B cell (primary cell): Measurements from ENCODE around the gene ARL4C. TPM values are rescaled to one million over a fixed set of nuclear protein-coding genes. Genes with fewer than 3 reads are reported as not detected.
A peak's percentile ranks its signal among the peaks of the same experiment; 100 is the strongest.

Experiments
- ATAC-seq: fragments of 200-7000 bp; cut with Tn5 transposase; one replicate; pipeline ENCODE4 v1.10.0; 2021; ENCODE audit warnings: low read depth, mild to moderate bottlenecking, moderate number of reproducible peaks, moderate library complexity
- CTCF ChIA-PET: fragments of 350-600 bp; sonication (Branson Sonifier 250); formaldehyde crosslinking; loops from one replicate; lab custom pipeline; 2021; ENCODE audit warnings: antibody characterized with exemption, inconsistent platforms; lab: Charles Lee
- POLR2A ChIA-PET: fragments of 350-600 bp; sonication (Branson Sonifier 250); formaldehyde crosslinking; loops from one replicate; lab custom pipeline; 2021; ENCODE audit warnings: antibody characterized with exemption; lab: Charles Lee
- DNase-seq: peaks from one replicate; pipeline ENCODE4 v3.0.0; 2013
- H2AFZ ChIP-seq: 2 replicates; pipeline ENCODE4 v1.6.1; 2012; ENCODE audit warnings: mild to moderate bottlenecking, low read depth, low read length; ENCODE audit not compliant: insufficient read depth, poor library complexity, severe bottlenecking
- H3K27ac ChIP-seq, 2 donors: 1 replicate in 1 of 2; 2 replicates in 1 of 2; pipeline ENCODE4 v1.5.1; 2012 to 2013; ENCODE audit warnings: low read length in 2 of 2, mild to moderate bottlenecking in 2 of 2, moderate library complexity in 1 of 2
- H3K27me3 ChIP-seq, 4 experiments: fragments of 200-600 bp in 1 of 4; sonication (generic) in 1 of 4; replicated peaks in 1 of 4; 1 replicate in 2 of 4; 2 replicates in 2 of 4; pipeline versions ENCODE4 v1.6.1 to v1.7.0; 2013 to 2016; ENCODE audit warnings: low read length in 3 of 4, mild to moderate bottlenecking in 2 of 4, mixed read lengths in 1 of 4, moderate library complexity in 1 of 4; ENCODE audit not compliant: insufficient read depth in 4 of 4, control insufficient read depth in 3 of 4; ENCODE audit errors: control extremely low read depth in 1 of 4
- H3K36me3 ChIP-seq, 2 experiments: replicated peaks in 1 of 2; 1 replicate in 1 of 2; 2 replicates in 1 of 2; pipeline versions ENCODE4 v1.6.1 to v1.7.1; 2013; ENCODE audit warnings: low read length in 1 of 2; ENCODE audit not compliant: insufficient read depth in 2 of 2, control insufficient read depth in 1 of 2; ENCODE audit errors: control extremely low read depth in 1 of 2, extremely low read depth in 1 of 2
- H3K4me1 ChIP-seq, 2 donors: fragments of 200-600 bp in 1 of 2; sonication (generic) in 1 of 2; 1 replicate in 1 of 2; 2 replicates in 1 of 2; pipeline versions ENCODE4 v1.5.1 to v1.6.1; 2013 to 2017; ENCODE audit warnings: low read length in 2 of 2; ENCODE audit not compliant: control insufficient read depth in 2 of 2, insufficient read depth in 2 of 2
- H3K4me2 ChIP-seq: replicated peaks from 2 replicates; pipeline ENCODE3; 2012; ENCODE audit warnings: mild to moderate bottlenecking, low read depth, low read length; ENCODE audit not compliant: poor library complexity, severe bottlenecking
- H3K4me3 ChIP-seq, 5 experiments: fragments of 200-600 bp in 1 of 5; sonication (generic) in 1 of 5; 1 replicate in 3 of 5; 2 replicates in 2 of 5; pipeline versions ENCODE4 v1.5.1 to v1.7.0; 2011 to 2016; ENCODE audit warnings: low read length in 4 of 5, mild to moderate bottlenecking in 4 of 5, low read depth in 2 of 5, control low read depth in 1 of 5, moderate library complexity in 1 of 5; ENCODE audit not compliant: insufficient read depth in 1 of 5; ENCODE audit errors: control extremely low read depth in 1 of 5, extremely low read depth in 1 of 5
- H3K79me2 ChIP-seq: fragments of 200-600 bp; sonication (generic); one replicate; pipeline ENCODE4 v1.6.0; 2016; ENCODE audit warnings: low read length; ENCODE audit not compliant: control insufficient read depth, insufficient read depth
- H3K9ac ChIP-seq: fragments of 200-600 bp; sonication (generic); 2 replicates; pipeline ENCODE4 v1.6.1; 2017; ENCODE audit warnings: mild to moderate bottlenecking, low read length, moderate library complexity
- H3K9me3 ChIP-seq, 3 donors: one replicate each; pipeline versions ENCODE4 v1.6.1 to v1.7.1; 2013; ENCODE audit warnings: low read length in 2 of 3; ENCODE audit not compliant: control insufficient read depth in 2 of 3, insufficient read depth in 1 of 3; ENCODE audit errors: control extremely low read depth in 1 of 3
- H4K20me1 ChIP-seq: 2 replicates; pipeline ENCODE4 v1.6.0; 2012; ENCODE audit warnings: mild to moderate bottlenecking, low read length; ENCODE audit not compliant: insufficient read depth, control insufficient read depth, poor library complexity, severe bottlenecking
- H3K27ac Mint-ChIP-seq: one replicate; pipeline ENCODE4 v1.8.0; 2021; ENCODE audit warnings: mixed read lengths
- H3K27me3 Mint-ChIP-seq: one replicate; pipeline ENCODE4 v1.8.0; 2021; ENCODE audit warnings: mixed read lengths
- H3K4me1 Mint-ChIP-seq: one replicate; pipeline ENCODE4 v1.8.0; 2021; ENCODE audit warnings: mixed read lengths
- H3K4me3 Mint-ChIP-seq: one replicate; pipeline ENCODE4 v1.8.0; 2021; ENCODE audit warnings: mixed read lengths
- H3K9me3 Mint-ChIP-seq: one replicate; pipeline ENCODE4 v1.8.0; 2022; ENCODE audit warnings: mixed read lengths; ENCODE audit not compliant: insufficient read depth
- CTCF ChIP-seq: fragments of 200-600 bp; IDR thresholded peaks from one replicate; pipeline ENCODE4 v1.8.0; 2022; ENCODE audit warnings: antibody characterized with exemption, mild to moderate bottlenecking
- EZH2 ChIP-seq: IDR thresholded peaks from 2 replicates; pipeline ENCODE4 v1.6.1; 2012; ENCODE audit warnings: borderline replicate concordance, low read depth, mild to moderate bottlenecking, moderate library complexity, low read length; ENCODE audit not compliant: insufficient read depth, poor library complexity, severe bottlenecking
- WGBS: methylation state at CpG from one replicate; pipeline ENCODE4 v1.1.5; 2013; ENCODE audit warnings: missing lambda C conversion rate; ENCODE audit not compliant: insufficient coverage; 5-methylcytosine and 5-hydroxymethylcytosine counted together
- intact Hi-C: fragments of 100-400 bp; cut with micrococcal nuclease; formaldehyde crosslinking; loops from one replicate; pipeline ENCODE4 v1.10.0; 2022
- polyA minus RNA-seq: library from RNA; depleted of rRNA, polyadenylated mRNA; stranded (reverse); fragments of >200 nt; gene quantifications from 2 replicates; pipeline ENCODE4 v1.2.3, GENCODE V29; 2012
- polyA plus RNA-seq: library from polyadenylated mRNA; depleted of rRNA; stranded (reverse); fragments of >200 nt; gene quantifications from 2 replicates; pipeline ENCODE4 v1.2.3, GENCODE V29; 2012
- total RNA-seq, 2 donors: library from RNA; stranded (reverse); fragments of 120-200 nt in 1 of 2; gene quantifications; 1 replicate in 1 of 2; 2 replicates in 1 of 2; pipeline versions ENCODE4 v1.2.3 to v1.2.4, GENCODE V29; 2013 to 2022

ARL4C gene
- total RNA-seq (20.6 and 22.5 TPM in 2 replicates), polyA plus RNA-seq (20.2 and 27.7 TPM in 2 replicates), polyA minus RNA-seq (31.6 and 42.2 TPM in 2 replicates)
- total RNA-seq (2013), result 25.3 TPM

- POLR2A ChIA-PET, result interaction anchor here (0.6 to 2.1 kb wide), 7 partner anchors 13 to 334 kb away, joined by 3 to 17 read pairs (median 3); no protein-coding TSS in a partner anchor
- Histone ChIP-seq H3K4me2 (peak within 1 kb of the TSS; percentile 86), H3K9ac (peak within 1 kb of the TSS; percentile 92), H3K4me1 (peaks cover 28 to 38% of the 10 kb centered on the region in 2 donors), H3K79me2 (peaks cover 44% of the 10 kb centered on the region), H4K20me1 (peaks cover 38% of the 10 kb centered on the region), H3K4me3 (peak within 1 kb of the TSS; percentile 85 to 97 (median 91)), H3K9me3 (no peaks in the 10 kb centered on the region), H3K27ac (peak within 1 kb of the TSS; percentile 73 to 77), H3K36me3 (peaks cover 0 to 6% of the 10 kb centered on the region in 2 experiments), H3K27me3 (peaks cover 0 to 6% (median under 1%) of the 10 kb centered on the region in 4 experiments), H2AFZ (peak within 1 kb of the TSS; percentile 73)
- WGBS, result 1% methylated on average over 98 of the region's 100 CpGs
- Mint-ChIP-seq H3K9me3 (no peaks in the 10 kb centered on the region), H3K4me3 (peak within 1 kb of the TSS; percentile 91), H3K27ac (peak within 1 kb of the TSS; percentile 80), H3K27me3 (peaks cover 5% of the 10 kb centered on the region), H3K4me1 (peaks cover 61% of the 10 kb centered on the region)
- CTCF ChIA-PET, result interaction anchor here (0.7 to 4.7 kb wide), 16 partner anchors 14 to 367 kb away, joined by 3 to 57 read pairs (median 6); no protein-coding TSS in a partner anchor
- intact Hi-C loops, result loop anchor here (1.0 kb wide), 2 partner anchors 51 to 71 kb away; no protein-coding TSS in a partner anchor
- DNase-seq (peak; percentile 86), ATAC-seq (peak; percentile 62)
- TF ChIP-seq CTCF, result peak; percentile 11
- no peak for TF ChIP-seq EZH2
Observed at GRCh38 chr2:234496835-234497593, at the start of gene ARL4C. ARL4C (minus strand) TSS chr2:234497081; CDS start chr2:234496586, 495 bp downstream.
